ENCODE data around the gene TNS2. TPM values are rescaled to one million over a fixed set of nuclear protein-coding genes. Genes with fewer than 3 reads are reported as not detected.

Gene TNS2
- total and polyA plus RNA-seq, 5 donors, result 104 to 155 (median 121) TPM

- WGBS, result 29% methylated on average over 24 of the region's 24 CpGs
- H3K4me3 ChIP-seq (ENCODE audit: low read length), result no peak overlapping the region
- peaks cover 17% of the 10 kb centered on the region for H3K4me1 ChIP-seq (ENCODE audit: control insufficient read depth, insufficient read depth, low read length)
- H3K27me3 ChIP-seq (ENCODE audit: control insufficient read depth, insufficient read depth), result no peaks in the 10 kb centered on the region
- H3K27ac ChIP-seq (ENCODE audit: low read length), result peak overlapping the region; percentile 76
- H3K9me3 ChIP-seq (ENCODE audit: control insufficient read depth, low read length), result no peaks in the 10 kb centered on the region
- DNase-seq (peak; percentile 87 to 91 (median 91)), ATAC-seq (peak; percentile 44 to 56)
- intact Hi-C loops (cut with DNase I), result loop anchor here (2.0 to 10.0 kb wide), 4 partner anchors 33 to 131 kb away; no protein-coding TSS in a partner anchor
These were observed 16.4 kb downstream of the TNS2 start for GRCh38 chr12:53065975-53066931.

- ATAC-seq (no peak), DNase-seq (peak in 2 of 3 donors; percentile 42 to 55)
- peaks cover 22% of the 10 kb centered on the region for H3K4me1 ChIP-seq (ENCODE audit: control insufficient read depth, insufficient read depth, low read length)
- no peak overlapping the region for H3K4me3 ChIP-seq (ENCODE audit: low read length)
- intact Hi-C loops (cut with DNase I), result loop anchor here (2.0 to 10.0 kb wide), 4 partner anchors 31 to 130 kb away; no protein-coding TSS in a partner anchor
- no peaks in the 10 kb centered on the region for H3K9me3 ChIP-seq (ENCODE audit: control insufficient read depth, low read length)
- 63% methylated on average over 7 of the region's 7 CpGs for WGBS
- H3K27me3 ChIP-seq (ENCODE audit: control insufficient read depth, insufficient read depth), result no peaks in the 10 kb centered on the region
- peak overlapping the region; percentile 5 for H3K27ac ChIP-seq (ENCODE audit: low read length)
These were observed 17.5 kb downstream of the TNS2 start for GRCh38 chr12:53067074-53067992.

GRCh38 chr12:53067993-53068770 is 18.3 kb downstream of the TNS2 start:
- H3K27ac ChIP-seq (ENCODE audit: low read length), result no peak overlapping the region
- intact Hi-C loops (cut with DNase I), result loop anchor here (2.0 to 10.0 kb wide), 4 partner anchors 31 to 129 kb away; no protein-coding TSS in a partner anchor
- peak; percentile 22 to 63 (median 61) for DNase-seq
- H3K9me3 ChIP-seq (ENCODE audit: control insufficient read depth, low read length), result no peaks in the 10 kb centered on the region
- H3K4me1 ChIP-seq (ENCODE audit: control insufficient read depth, insufficient read depth, low read length), result peaks cover 22% of the 10 kb centered on the region
- no peaks in the 10 kb centered on the region for H3K27me3 ChIP-seq (ENCODE audit: control insufficient read depth, insufficient read depth)
- no peak overlapping the region for H3K4me3 ChIP-seq (ENCODE audit: low read length)
- no peak for ATAC-seq
- 84% methylated on average over 13 of the region's 13 CpGs for WGBS

- ATAC-seq (peak in 1 of 2 donors; percentile 3), DNase-seq (peak; percentile 52 to 69 (median 55))
- intact Hi-C loops (cut with DNase I), result loop anchor here (5.0 to 10.0 kb wide), 3 partner anchors 118 to 128 kb away; no protein-coding TSS in a partner anchor
- H3K27me3 ChIP-seq (ENCODE audit: control insufficient read depth, insufficient read depth), result no peaks in the 10 kb centered on the region
- WGBS, result 61% methylated on average over 15 of the region's 15 CpGs
- peak overlapping the region; percentile 69 for H3K27ac ChIP-seq (ENCODE audit: low read length)
- H3K4me1 ChIP-seq (ENCODE audit: control insufficient read depth, insufficient read depth, low read length), result peaks cover 27% of the 10 kb centered on the region
- no peak overlapping the region for H3K4me3 ChIP-seq (ENCODE audit: low read length)
- H3K9me3 ChIP-seq (ENCODE audit: control insufficient read depth, low read length), result no peaks in the 10 kb centered on the region
These were observed 19.1 kb downstream of the TNS2 start for GRCh38 chr12:53068811-53069585.

- ATAC-seq (peak; percentile 27 to 28), DNase-seq (peak; percentile 81 to 90 (median 83))
- Histone ChIP-seq H3K4me3 (ENCODE audit: low read length) (no peak overlapping the region), H3K4me1 (ENCODE audit: control insufficient read depth, insufficient read depth, low read length) (peaks cover 32% of the 10 kb centered on the region), H3K9me3 (ENCODE audit: control insufficient read depth, low read length) (no peaks in the 10 kb centered on the region), H3K27me3 (ENCODE audit: control insufficient read depth, insufficient read depth) (no peaks in the 10 kb centered on the region), H3K27ac (ENCODE audit: low read length) (peak overlapping the region; percentile 69)
- intact Hi-C loops (cut with DNase I), result loop anchor here (5.0 to 10.0 kb wide), 3 partner anchors 117 to 127 kb away; no protein-coding TSS in a partner anchor
- 56% methylated on average over 12 of the region's 12 CpGs for WGBS
These were observed 20.0 kb downstream of the TNS2 start for GRCh38 chr12:53069621-53070410.

GRCh38 chr12:53070877-53071492 is 21.1 kb downstream of the TNS2 start:
- Histone ChIP-seq H3K27me3 (ENCODE audit: control insufficient read depth, insufficient read depth) (no peaks in the 10 kb centered on the region), H3K4me3 (ENCODE audit: low read length) (no peak overlapping the region), H3K4me1 (ENCODE audit: control insufficient read depth, insufficient read depth, low read length) (peaks cover 32% of the 10 kb centered on the region), H3K9me3 (ENCODE audit: control insufficient read depth, low read length) (no peaks in the 10 kb centered on the region), H3K27ac (ENCODE audit: low read length) (peak overlapping the region; percentile 31)
- 69% methylated on average over 7 of the region's 7 CpGs for WGBS
- intact Hi-C loops (cut with DNase I), result no loop called here
- DNase-seq, result peak; percentile 36 to 66 (median 65)
- ATAC-seq, result peak in 1 of 2 donors; percentile 3

- Histone ChIP-seq H3K4me3 (ENCODE audit: low read length) (no peak overlapping the region), H3K9me3 (ENCODE audit: control insufficient read depth, low read length) (no peaks in the 10 kb centered on the region), H3K4me1 (ENCODE audit: control insufficient read depth, insufficient read depth, low read length) (peaks cover 32% of the 10 kb centered on the region), H3K27me3 (ENCODE audit: control insufficient read depth, insufficient read depth) (no peaks in the 10 kb centered on the region), H3K27ac (ENCODE audit: low read length) (peak overlapping the region; percentile 92)
- ATAC-seq (peak; percentile 60 to 69), DNase-seq (peak; percentile 90 to 95 (median 93))
- intact Hi-C loops (cut with DNase I), result loop anchor here in 1 of 4 donors (2.0 kb wide), 1 partner anchor 27 kb away; no protein-coding TSS in a partner anchor
- WGBS, result 17% methylated on average over 11 of the region's 11 CpGs
These were observed 22.0 kb downstream of the TNS2 start for GRCh38 chr12:53071591-53072551.

GRCh38 chr12:53073881-53074280 is 24.0 kb downstream of the TNS2 start:
- no peak for ATAC-seq
- Histone ChIP-seq H3K27me3 (ENCODE audit: control insufficient read depth, insufficient read depth) (no peaks in the 10 kb centered on the region), H3K4me3 (ENCODE audit: low read length) (no peak overlapping the region), H3K27ac (ENCODE audit: low read length) (peak overlapping the region; percentile 65), H3K4me1 (ENCODE audit: control insufficient read depth, insufficient read depth, low read length) (peaks cover 36% of the 10 kb centered on the region), H3K9me3 (ENCODE audit: control insufficient read depth, low read length) (no peaks in the 10 kb centered on the region)
- WGBS, result 46% methylated on average over 6 of the region's 6 CpGs
- intact Hi-C loops (cut with DNase I), result loop anchor here in 1 of 4 donors (2.0 kb wide), 1 partner anchor 25 kb away; no protein-coding TSS in a partner anchor
- DNase-seq, result no peak
